GM19023 (cell line): Measurements from ENCODE around the gene RNF2.

Source experiments
- ATAC-seq: cut with Tn5 transposase; IDR thresholded peaks from one replicate; pipeline ENCODE4 v1.9.1; 2021; ENCODE audit warnings: mild to moderate bottlenecking, moderate library complexity; ENCODE audit not compliant: unreplicated experiment

RNF2 gene

DNA sequence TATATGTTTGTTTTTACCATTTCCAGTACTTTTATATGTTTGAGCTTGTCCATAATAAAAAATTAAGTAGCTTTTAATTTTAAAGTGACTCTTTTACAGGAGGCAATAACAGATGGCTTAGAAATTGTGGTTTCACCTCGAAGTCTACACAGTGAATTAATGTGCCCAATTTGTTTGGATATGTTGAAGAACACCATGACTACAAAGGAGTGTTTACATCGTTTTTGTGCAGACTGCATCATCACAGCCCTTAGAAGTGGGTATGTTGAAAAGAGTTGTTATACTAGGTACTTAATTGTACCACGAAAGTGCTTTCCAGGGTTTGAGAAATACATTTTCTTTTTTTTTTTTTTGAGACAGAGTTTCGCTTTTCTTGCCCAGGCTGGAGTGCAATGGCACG lies 46.1 kb downstream of the RNF2 start:
- no peak for ATAC-seq

GRCh38 chr1:185094761-185095160 lies 49.4 kb downstream of the RNF2 start:
- ATAC-seq, result no peak

- no peak for ATAC-seq
Measured at GRCh38 chr1:185096531-185096930, 51.2 kb downstream of the RNF2 start.

DNA sequence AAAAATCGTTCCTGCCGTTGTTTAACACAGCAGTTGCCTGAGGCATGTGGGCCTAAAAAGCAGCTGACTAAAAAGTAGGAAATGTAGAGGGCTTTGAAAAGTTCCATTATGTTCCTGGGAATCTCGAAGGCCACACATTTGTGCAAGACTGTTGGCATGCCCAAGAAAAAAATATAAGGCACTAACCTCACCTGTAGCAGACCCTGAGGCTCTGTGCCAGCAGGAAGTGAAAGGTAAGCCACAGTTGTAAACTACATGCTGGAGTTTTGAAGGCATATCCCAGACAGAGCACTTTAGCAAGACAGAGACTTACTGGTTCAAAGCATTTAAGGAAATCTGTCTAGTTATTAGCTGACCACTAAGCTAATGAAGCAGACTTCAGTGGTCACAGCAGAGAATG lies 58.7 kb downstream of the RNF2 start:
- no peak for ATAC-seq

DNA sequence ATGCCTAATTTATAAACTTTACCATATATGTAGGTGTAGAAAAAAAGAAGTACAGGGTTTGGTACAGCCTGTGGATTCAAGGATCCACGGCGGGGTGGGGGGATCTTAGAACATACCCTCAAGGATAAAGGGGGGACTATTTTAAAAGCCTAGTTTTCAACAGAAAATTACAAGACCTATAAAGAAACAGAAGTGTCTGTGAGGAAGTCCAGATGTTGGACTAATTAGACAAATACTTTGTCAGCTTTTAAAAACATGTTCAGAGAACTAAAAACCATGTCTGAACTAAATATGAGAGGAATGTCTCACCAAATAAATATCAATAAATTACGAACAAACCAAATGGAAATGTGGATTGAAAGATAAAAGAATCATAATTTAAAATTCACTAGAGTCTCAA lies 59.8 kb downstream of the RNF2 start:
- no peak for ATAC-seq

GRCh38 chr1:185108321-185108720 lies 63.0 kb downstream of the RNF2 start:
- ATAC-seq, result no peak

DNA sequence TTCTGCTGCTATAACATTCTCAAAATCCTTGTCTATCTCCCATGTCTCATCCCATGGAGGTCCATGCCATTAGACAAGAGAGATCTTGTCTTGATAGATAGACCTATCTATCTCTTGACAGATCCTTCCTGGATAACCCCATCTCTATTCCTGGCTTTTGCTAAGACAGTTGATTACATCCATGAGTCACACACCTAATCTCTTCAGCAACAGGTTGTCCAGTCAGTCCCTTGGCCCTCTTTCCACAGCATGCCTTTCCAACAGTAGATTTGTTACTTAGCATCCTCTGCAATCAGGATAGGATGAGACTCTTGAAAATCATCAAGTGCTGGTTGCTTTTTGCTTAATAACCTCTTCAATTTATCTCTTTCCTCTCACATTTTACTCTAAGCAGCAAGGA lies 64.8 kb downstream of the RNF2 start:
- no peak for ATAC-seq

DNA sequence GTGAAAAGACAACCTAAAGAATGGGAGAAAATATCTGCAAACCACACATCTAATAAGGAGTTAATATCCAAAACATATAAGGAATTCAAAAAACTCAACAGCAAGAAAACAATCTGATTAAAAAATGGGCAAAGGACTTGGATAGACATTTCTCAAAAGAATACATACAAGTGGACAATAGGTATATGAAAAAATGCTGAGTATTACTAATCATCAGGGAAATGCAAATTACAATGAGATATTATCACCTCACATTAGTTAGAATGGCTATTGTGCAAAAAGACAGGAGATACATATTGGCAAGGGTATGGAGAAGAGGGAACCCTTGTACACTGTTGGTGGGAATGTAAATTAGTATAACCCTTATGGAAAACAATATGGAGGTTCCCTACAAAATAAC lies 66.5 kb downstream of the RNF2 start:
- ATAC-seq, result no peak

DNA sequence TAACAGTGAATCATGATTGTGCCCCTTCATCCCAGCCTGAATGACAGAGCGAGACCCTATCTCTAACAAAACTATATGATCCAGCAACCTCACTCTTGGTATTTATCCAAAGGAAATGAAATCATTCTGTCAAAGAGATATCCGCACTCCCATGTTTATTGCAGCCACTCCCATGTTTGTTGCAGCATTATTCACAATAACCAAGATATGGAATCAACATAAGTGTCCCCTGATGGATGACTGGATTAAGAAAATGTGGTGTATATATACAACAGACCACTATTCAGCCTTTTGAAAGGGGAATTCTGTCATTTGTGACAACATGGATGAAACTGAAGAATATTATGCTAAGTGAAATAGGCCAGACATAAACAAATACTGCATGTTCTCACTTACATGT lies 67.0 kb downstream of the RNF2 start:
- ATAC-seq, result no peak

GRCh38 chr1:185129708-185130107 lies 84.3 kb downstream of the RNF2 start:
- no peak for ATAC-seq

DNA sequence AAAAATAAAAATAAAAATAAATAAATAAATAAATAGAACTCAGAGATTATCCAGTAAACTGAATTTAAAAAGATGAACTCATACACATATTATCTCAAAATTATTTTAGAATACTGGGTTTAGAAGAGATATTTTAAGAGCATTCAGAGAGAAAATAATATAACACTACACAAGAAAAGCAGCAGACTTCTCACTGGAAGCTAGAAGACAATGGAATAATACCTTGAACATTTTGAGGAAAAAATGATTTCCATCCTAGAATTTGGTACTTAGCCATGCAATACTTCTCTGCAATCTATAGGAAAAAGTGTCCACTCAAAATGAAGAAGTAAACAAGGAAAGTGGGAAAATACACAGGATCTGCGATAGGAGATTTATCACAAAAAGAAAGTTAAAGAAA lies 87.2 kb downstream of the RNF2 start:
- no peak for ATAC-seq

- no peak for ATAC-seq
Measured at GRCh38 chr1:185137896-185138545, 92.7 kb downstream of the RNF2 start.

DNA sequence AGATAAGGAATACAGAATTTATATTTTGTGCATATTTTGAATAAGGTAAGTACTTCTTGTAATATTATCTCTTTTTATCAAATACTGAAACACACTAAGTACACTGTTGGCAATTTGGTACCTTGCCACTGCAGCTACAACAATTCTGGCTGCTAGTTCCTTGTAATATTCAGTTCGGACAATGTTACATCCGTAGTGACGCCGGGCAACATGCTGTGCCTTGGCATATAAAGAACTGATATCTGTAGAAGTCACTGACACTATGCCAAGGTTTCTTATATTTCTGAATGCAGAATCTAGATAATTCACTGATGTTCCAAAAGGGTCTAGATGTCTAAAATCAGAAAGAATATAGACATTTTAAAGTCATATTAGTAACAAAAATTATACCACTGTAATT lies 93.9 kb downstream of the RNF2 start:
- no peak for ATAC-seq

DNA sequence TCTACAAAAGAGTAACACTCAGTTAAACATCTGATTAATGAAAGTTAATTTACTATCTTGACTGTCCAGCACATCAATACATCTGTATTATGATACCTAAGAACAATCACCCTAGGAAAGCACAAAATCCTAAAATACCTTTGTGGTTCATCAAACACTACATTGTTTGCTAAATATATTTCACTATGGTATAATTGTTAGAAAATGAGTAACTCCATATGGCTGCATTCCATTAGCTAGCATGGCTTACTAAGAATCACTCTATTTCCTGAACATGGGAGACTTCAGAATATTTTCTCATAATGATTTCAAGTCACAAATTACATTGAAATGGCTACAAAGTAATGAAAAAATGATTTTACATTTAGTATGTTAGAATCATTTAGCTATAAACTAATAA lies 98.9 kb downstream of the RNF2 start:
- no peak for ATAC-seq

DNA sequence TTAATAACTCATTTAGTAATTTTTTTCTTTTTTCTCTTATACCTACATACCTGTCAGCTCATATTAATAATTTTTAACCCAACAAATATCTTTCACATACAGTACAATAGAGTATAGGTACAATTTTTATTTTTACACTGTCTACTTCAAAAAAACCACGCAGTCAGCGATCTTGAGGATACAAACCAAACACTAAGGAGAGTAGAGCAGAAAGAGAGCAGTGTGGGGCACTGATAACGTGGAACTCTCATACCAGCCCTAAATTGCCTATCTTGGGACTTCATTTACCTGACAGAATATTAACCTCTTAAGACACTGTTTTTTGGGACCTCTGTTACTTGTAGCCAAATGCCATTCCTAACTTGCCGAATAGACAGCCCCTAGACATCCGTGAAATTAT lies 105.9 kb downstream of the RNF2 start:
- no peak for ATAC-seq
